Trophoblast cell (in vitro differentiated cells and primary cell): ENCODE results near the gene KCTD7. TPM values are rescaled to one million over a fixed set of nuclear protein-coding genes. Genes with fewer than 3 reads are reported as not detected.
"Not testable (repeated sequence)": the region's sequence is repeated elsewhere in the genome, so short reads cannot be mapped to it uniquely, and the experiment has no call there.

Source experiments
- DNase-seq, 2 donors: peaks; one replicate each; pipeline ENCODE4 v3.0.0-alpha.2; 2016
- H2AFZ ChIP-seq: 2 replicates; pipeline ENCODE4 v1.6.1; 2013; ENCODE audit warnings: low read length, moderate library complexity, mild to moderate bottlenecking; ENCODE audit not compliant: insufficient read depth, poor library complexity
- H2AK5ac ChIP-seq: 2 replicates; pipeline ENCODE4 v1.6.1; 2013; ENCODE audit warnings: mild to moderate bottlenecking, low read length
- H2BK120ac ChIP-seq: 2 replicates; pipeline ENCODE4 v1.6.1; 2013; ENCODE audit warnings: low read length, mild to moderate bottlenecking, moderate library complexity; ENCODE audit not compliant: insufficient read depth, poor library complexity
- H2BK12ac ChIP-seq: 2 replicates; pipeline ENCODE4 v1.6.1; 2013; ENCODE audit warnings: mild to moderate bottlenecking, low read length, moderate library complexity
- H2BK5ac ChIP-seq: 2 replicates; pipeline ENCODE4 v1.6.1; 2013; ENCODE audit warnings: low read length, low read depth, moderate library complexity, mild to moderate bottlenecking; ENCODE audit not compliant: poor library complexity
- H3K14ac ChIP-seq: 2 replicates; pipeline ENCODE4 v1.6.1; 2013; ENCODE audit warnings: mild to moderate bottlenecking, low read length
- H3K18ac ChIP-seq: 2 replicates; pipeline ENCODE4 v1.6.1; 2013; ENCODE audit warnings: mild to moderate bottlenecking, low read length
- H3K23ac ChIP-seq: 2 replicates; pipeline ENCODE4 v1.6.1; 2013; ENCODE audit warnings: low read length
- H3K27ac ChIP-seq: 2 replicates; pipeline ENCODE4 v1.5.1; 2013; ENCODE audit warnings: low read depth, mild to moderate bottlenecking, inconsistent platforms, low read length, moderate library complexity
- H3K27me3 ChIP-seq: 2 replicates; pipeline ENCODE4 v1.6.1; 2013; ENCODE audit warnings: inconsistent platforms, mild to moderate bottlenecking, low read length, moderate library complexity; ENCODE audit not compliant: insufficient read depth
- H3K36me3 ChIP-seq, 2 experiments: 1 replicate in 1 of 2; 2 replicates in 1 of 2; pipeline ENCODE4 v1.6.1; 2013; ENCODE audit warnings: low read length in 2 of 2, mild to moderate bottlenecking in 2 of 2, moderate library complexity in 1 of 2; ENCODE audit not compliant: insufficient read depth in 2 of 2, control insufficient read depth in 1 of 2
- H3K4ac ChIP-seq: 2 replicates; pipeline ENCODE4 v1.6.1; 2013; ENCODE audit warnings: low read depth, mild to moderate bottlenecking, low read length, moderate library complexity
- H3K4me1 ChIP-seq, 2 experiments: 1 replicate in 1 of 2; 2 replicates in 1 of 2; pipeline ENCODE4 v1.6.1; 2013; ENCODE audit warnings: low read length in 2 of 2, mild to moderate bottlenecking in 2 of 2, moderate library complexity in 1 of 2; ENCODE audit not compliant: insufficient read depth in 2 of 2, control insufficient read depth in 1 of 2
- H3K4me2 ChIP-seq: 2 replicates; pipeline ENCODE4 v1.6.1; 2013; ENCODE audit warnings: inconsistent platforms, mild to moderate bottlenecking, low read length, moderate library complexity
- H3K4me3 ChIP-seq: 2 replicates; pipeline ENCODE4 v1.5.1; 2013; ENCODE audit warnings: mild to moderate bottlenecking, low read depth, low read length, inconsistent platforms
- H3K79me1 ChIP-seq: one replicate; pipeline ENCODE4 v1.6.1; 2013; ENCODE audit warnings: low read length
- H3K79me2 ChIP-seq: 2 replicates; pipeline ENCODE4 v1.6.1; 2013; ENCODE audit warnings: low read length, mild to moderate bottlenecking; ENCODE audit not compliant: control insufficient read depth, insufficient read depth, poor library complexity
- H3K9ac ChIP-seq: 2 replicates; pipeline ENCODE4 v1.6.1; 2013; ENCODE audit warnings: mild to moderate bottlenecking, low read length
- H3K9me3 ChIP-seq: 2 replicates; pipeline ENCODE4 v1.6.1; 2013; ENCODE audit warnings: low read depth, mild to moderate bottlenecking, control low read depth, inconsistent platforms, low read length; ENCODE audit not compliant: insufficient read depth
- H4K12ac ChIP-seq: 2 replicates; pipeline ENCODE4 v1.6.1; 2013; ENCODE audit warnings: low read depth, mild to moderate bottlenecking, low read length, moderate library complexity
- H4K8ac ChIP-seq: 2 replicates; pipeline ENCODE4 v1.6.1; 2013; ENCODE audit warnings: low read depth, mild to moderate bottlenecking, low read length, moderate library complexity
- H4K91ac ChIP-seq: one replicate; pipeline ENCODE4 v1.6.1; 2013; ENCODE audit warnings: low read depth, mild to moderate bottlenecking, low read length, moderate library complexity
- WGBS: extraction: QIAGEN DNeasy Blood & Tissue Kit; methylation state at CpG from one replicate; pipeline ENCODE4 v1.1.7; 2013; ENCODE audit warnings: missing lambda C conversion rate; ENCODE audit not compliant: insufficient read length, insufficient coverage; ENCODE audit errors: extremely low coverage; 5-methylcytosine and 5-hydroxymethylcytosine counted together
- polyA plus RNA-seq: library from polyadenylated mRNA; stranded (reverse); fragments of 200-250 nt; gene quantifications from 2 replicates; pipeline ENCODE4 v1.2.3, GENCODE V29; 2013

KCTD7 gene
- 4.7 and 5.1 TPM in 2 replicates for polyA plus RNA-seq

DNA sequence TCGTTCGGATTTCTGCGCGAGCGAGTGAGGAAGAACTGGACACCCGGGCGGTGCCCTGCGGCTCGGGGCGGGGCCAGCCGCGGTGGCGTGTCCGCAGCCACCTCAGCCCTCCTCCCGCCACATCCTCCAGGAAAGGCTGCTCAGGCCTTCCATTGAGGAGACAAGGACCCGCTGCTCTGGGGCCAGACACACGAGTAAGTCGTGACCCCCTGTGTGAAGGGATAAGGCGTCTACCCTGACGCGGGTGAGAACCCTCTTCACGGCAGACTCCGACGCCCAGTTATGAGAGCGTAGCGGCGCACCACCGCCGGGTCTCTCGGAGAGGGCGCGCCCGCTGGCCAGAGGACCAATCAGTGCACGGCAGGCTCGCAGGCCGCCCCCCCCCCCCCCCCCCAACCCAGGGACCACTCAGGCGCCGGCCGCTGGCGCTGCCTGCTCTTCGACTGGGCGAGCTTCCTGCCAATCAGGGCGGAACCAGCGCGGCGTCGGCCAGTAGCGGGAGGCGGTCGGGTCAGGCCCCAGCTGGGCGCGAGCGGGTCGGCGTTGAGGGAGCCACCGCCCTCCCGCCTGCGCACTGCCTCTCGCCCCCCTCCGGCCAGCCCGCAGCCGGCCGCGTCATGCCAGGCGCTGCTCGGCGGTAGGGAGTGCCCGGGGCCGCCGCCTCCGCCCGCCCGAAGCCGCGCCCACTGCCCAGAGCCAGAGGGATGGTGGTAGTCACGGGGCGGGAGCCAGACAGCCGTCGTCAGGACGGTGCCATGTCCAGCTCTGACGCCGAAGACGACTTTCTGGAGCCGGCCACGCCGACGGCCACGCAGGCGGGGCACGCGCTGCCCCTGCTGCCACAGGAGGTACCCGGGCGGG, at the start of gene KCTD7:
TSS of gene KCTD7 (plus strand) at position 521 of the 861 bp plus-strand sequence. CDS start at position 705, 184 bp downstream.
- DNase-seq: peak; percentile 99 to 100

GRCh38 chr7:66580380-66580779, 48.3 kb upstream of the KCTD7 start:
- not testable (repeated sequence) for H2AK5ac ChIP-seq, H3K27ac ChIP-seq, H3K4me1 ChIP-seq, H4K8ac ChIP-seq, H2BK12ac ChIP-seq, H4K12ac ChIP-seq, H3K4ac ChIP-seq, H3K4me2 ChIP-seq, H3K9ac ChIP-seq, H3K23ac ChIP-seq, DNase-seq, H2BK5ac ChIP-seq, H2AFZ ChIP-seq, H3K79me1 ChIP-seq, H4K91ac ChIP-seq, H2BK120ac ChIP-seq, H3K27me3 ChIP-seq, H3K79me2 ChIP-seq, H3K18ac ChIP-seq, H3K4me3 ChIP-seq, H3K9me3 ChIP-seq, H3K14ac ChIP-seq
- H3K36me3 ChIP-seq: peaks cover 9 to 12% of the 10 kb centered on the region in 2 experiments
- WGBS: no CpG with 5 or more reads among the region's 1 CpG

More for the DNA sequence above, at the start of gene KCTD7:
- Histone ChIP-seq H3K4me2 (peak within 1 kb of the TSS; percentile 64), H4K12ac (peak within 1 kb of the TSS; percentile 82), H3K4ac (peak within 1 kb of the TSS; percentile 81), H3K27me3 (no peaks in the 10 kb centered on the region), H3K27ac (peak within 1 kb of the TSS; percentile 75), H3K23ac (no peak within 1 kb of the TSS), H4K91ac (peak within 1 kb of the TSS; percentile 94), H2BK12ac (no peak within 1 kb of the TSS), H3K79me2 (peaks cover 3% of the 10 kb centered on the region), H3K36me3 (peaks cover 4% of the 10 kb centered on the region in 2 experiments), H3K4me1 (peaks cover 3 to 11% of the 10 kb centered on the region in 2 experiments), H4K8ac (peak within 1 kb of the TSS; percentile 93), H2AFZ (peak within 1 kb of the TSS; percentile 97), H2BK5ac (peak within 1 kb of the TSS; percentile 70), H2BK120ac (peak within 1 kb of the TSS; percentile 74), H3K18ac (peak within 1 kb of the TSS; percentile 95), H3K4me3 (peak within 1 kb of the TSS; percentile 82), H3K14ac (peak within 1 kb of the TSS; percentile 92), H3K9ac (peak within 1 kb of the TSS; percentile 86), H2AK5ac (no peak within 1 kb of the TSS), H3K9me3 (no peaks in the 10 kb centered on the region), H3K79me1 (peaks cover 6% of the 10 kb centered on the region)
- WGBS: no CpG with 5 or more reads among the region's 93 CpGs

DNA sequence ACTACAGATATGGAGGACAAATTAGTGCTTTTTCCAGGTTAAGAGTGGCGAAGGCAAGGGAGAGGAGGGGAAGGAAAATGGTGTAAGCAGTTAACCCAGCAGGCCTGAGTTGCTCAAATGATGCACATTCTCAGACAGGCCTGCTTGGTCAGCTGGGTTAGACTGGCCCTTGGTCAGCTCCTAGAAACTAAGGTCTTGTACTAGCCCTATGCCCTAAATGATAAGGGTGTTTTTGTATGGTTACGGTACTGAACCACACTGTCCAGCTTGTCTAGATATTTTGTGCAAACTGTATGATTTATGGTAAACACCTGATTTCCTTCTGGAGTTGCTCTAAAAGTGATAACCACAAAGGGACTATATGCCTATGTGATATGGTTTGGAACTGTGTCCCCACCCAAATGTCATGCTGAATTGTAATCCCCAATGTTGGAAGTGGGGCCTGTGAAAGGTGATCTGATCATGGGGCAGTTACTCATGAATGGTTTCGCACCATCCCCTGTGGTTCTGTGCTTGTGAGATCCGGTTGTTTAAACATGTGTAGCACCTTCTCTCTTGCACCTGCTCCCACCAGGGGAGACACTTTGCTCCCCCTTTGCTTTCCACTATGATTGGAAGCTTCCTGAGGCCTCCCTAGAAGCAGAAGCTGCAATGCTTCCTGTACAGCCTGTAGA, 45.7 kb upstream of the KCTD7 start:
- DNase-seq, H3K27ac ChIP-seq, H3K79me1 ChIP-seq, H3K79me2 ChIP-seq, H3K4me1 ChIP-seq, H3K4me3 ChIP-seq, H2BK12ac ChIP-seq, H3K9me3 ChIP-seq, H2BK5ac ChIP-seq, H3K9ac ChIP-seq, H4K91ac ChIP-seq, H2AK5ac ChIP-seq, H4K12ac ChIP-seq, H4K8ac ChIP-seq, H3K23ac ChIP-seq, H3K27me3 ChIP-seq, H2BK120ac ChIP-seq, H3K36me3 ChIP-seq, H3K14ac ChIP-seq, H2AFZ ChIP-seq, H3K4ac ChIP-seq, H3K18ac ChIP-seq, H3K4me2 ChIP-seq: not testable (repeated sequence)
- WGBS: no CpG with 5 or more reads among the region's 4 CpGs

DNA sequence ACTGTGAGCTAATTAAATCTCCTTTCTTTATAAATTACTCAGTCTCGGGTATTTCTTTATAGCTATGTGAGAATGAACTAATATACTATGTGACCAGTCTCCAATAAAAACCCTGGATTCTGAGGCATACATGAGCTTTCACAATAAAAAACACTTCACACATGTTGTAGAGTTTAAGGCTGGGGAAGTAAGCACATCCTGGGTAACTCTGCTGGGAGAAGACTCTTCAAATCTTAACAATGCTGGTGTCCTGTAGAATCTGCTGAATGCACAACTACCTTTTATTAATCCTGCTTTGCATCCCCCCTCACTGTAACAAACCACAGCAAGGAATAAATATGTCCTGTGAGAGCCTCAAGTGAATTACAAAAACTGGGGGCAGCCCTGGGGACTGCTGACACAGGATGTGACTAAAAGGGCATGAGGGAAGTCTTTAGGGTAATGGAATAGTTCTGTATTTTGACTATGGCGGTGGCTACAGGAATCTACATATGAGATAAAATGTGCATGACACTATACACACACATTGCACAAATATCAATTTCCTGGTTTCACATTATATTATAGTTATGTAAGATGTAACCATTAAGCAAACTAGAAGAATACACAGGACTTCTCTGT, 45.1 kb upstream of the KCTD7 start:
- Histone ChIP-seq H3K14ac (no peak overlapping the region), H3K23ac (no peak overlapping the region), H4K12ac (no peak overlapping the region), H2BK12ac (no peak overlapping the region), H2AFZ (no peak overlapping the region), H2BK5ac (no peak overlapping the region), H3K27ac (no peak overlapping the region), H2BK120ac (no peak overlapping the region), H4K8ac (no peak overlapping the region), H3K4me3 (no peak overlapping the region), H3K79me1 (no peaks in the 10 kb centered on the region), H3K18ac (no peak overlapping the region), H3K9ac (no peak overlapping the region), H4K91ac (no peak overlapping the region), H3K4me1 (no peaks in the 10 kb centered on the region), H3K36me3 (peaks cover 8 to 10% of the 10 kb centered on the region in 2 experiments), H3K4ac (peak overlapping the region; percentile 83), H3K9me3 (no peaks in the 10 kb centered on the region), H3K27me3 (no peaks in the 10 kb centered on the region), H2AK5ac (no peak overlapping the region), H3K79me2 (peaks cover 9% of the 10 kb centered on the region), H3K4me2 (no peak overlapping the region)
- DNase-seq: no peak
- WGBS: no CpG with 5 or more reads among the region's 2 CpGs
